NOMO-1 (cell line): ENCODE results near the gene TOX4.
A peak's percentile ranks its signal among the peaks of the same experiment; 100 is the strongest.
"Not testable (repeated sequence)": the region's sequence is repeated elsewhere in the genome, so short reads cannot be mapped to it uniquely, and the experiment has no call there.

Experiments used
- DNase-seq, 2 experiments: peaks; one replicate each; lab custom pipeline; 2025; ENCODE audit not compliant: unreplicated experiment in 2 of 2; lab: John Stamatoyannopoulos, UW

Gene TOX4

GRCh38 chr14:21476925-21477681, at the start of gene TOX4, which contains the start of gene RAB2B:
TOX4 (plus strand) TSS chr14:21477195; CDS start chr14:21477279, 84 bp downstream.
RAB2B (minus strand) TSS chr14:21476959; CDS start chr14:21476872, 87 bp downstream.
- peak; percentile 97 to 99 for DNase-seq

- DNase-seq: no peak
These were observed 48.1 kb upstream of the TOX4 start for GRCh38 chr14:21428930-21429329.

- no peak for DNase-seq
These were observed 45.9 kb upstream of the TOX4 start for GRCh38 chr14:21431126-21431525.

DNA sequence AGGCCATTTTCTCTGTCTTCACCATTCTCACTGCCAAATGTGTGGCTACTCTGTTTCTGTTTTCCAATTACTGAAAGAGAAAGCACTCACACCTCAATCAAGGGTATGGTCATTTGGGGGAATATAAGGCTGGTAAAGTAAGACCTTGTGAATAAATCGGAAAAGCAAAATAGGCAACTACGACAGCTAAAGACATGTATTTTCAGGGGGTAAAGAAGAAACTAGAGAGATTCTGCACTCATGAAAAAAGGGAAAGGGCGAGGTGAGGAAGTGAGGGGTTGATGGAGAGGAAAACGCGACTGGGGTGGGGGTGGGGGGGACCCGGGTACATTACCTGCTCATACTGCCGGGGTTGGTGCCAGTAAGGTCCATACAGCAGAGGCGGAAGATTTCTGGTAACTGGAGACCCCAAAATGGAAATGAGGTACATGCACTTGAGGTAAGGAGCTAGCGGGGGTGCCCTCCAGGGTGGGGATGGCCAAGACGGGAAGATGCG, 40.4 kb upstream of the TOX4 start:
- DNase-seq: no peak

DNA sequence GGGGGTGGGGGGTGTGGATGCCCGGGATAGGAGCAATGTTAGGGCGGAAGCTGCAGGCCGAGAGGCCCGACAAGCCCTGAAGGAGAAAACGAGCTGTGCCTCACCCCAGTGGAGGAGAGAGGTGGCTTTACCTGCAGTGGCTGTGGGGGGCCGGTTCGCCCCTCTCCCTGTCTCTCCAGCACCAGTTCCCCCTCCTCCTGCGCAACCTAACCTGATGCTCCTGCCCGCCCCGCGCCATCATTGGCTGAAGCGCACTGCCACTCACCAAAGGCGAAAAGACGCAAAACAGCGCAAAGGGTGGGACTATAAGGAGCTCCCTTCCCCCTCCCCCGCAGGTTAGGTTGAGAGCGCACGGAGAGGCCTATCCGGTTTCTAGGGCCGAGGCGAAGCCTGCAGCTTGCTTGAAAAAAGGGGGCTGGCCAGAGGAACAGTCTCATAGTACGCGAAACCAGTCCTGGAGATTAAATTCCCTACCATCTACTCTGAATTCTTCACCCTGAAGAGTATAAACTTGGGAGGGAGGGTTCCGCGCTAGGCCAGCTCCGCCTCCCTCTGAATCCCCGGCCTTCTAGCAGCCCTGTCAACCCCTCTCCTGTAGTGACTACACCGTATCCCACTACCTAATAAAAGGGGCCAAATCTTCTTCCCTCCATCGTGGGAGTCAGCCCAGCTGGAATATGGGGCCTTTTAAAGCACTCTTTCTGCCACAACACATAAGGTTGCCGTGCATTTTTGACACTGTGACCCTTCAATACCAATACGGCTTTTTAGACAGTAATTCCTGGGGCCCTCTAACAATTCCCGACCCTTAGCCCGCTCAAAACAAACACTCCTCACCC, 39.7 kb upstream of the TOX4 start:
- DNase-seq: peak; percentile 93 to 96

DNA sequence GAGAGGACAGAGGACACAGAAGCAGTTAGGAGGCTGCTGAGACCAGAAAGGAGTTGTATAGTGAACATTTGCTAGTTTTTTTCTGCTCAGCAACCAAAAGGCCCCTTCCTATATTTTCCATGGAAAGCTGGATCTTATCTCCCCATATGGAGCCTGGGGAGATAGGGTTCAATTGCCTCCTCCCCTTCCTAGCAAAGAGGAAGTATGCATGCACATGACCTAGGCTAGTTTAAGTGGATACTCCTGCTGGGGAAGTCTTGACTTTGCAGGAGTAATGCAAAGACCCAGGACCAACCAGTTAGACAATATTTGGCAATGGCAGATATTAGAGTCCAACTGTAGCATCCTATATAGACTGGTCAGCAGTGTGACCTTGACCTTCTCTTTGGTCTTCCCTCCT, 36.1 kb upstream of the TOX4 start:
- DNase-seq: peak in 1 of 2 experiments; percentile 23

- DNase-seq: not testable (repeated sequence)
These were observed 34.3 kb upstream of the TOX4 start for GRCh38 chr14:21442657-21443056.

- no peak for DNase-seq
These were observed 27.1 kb upstream of the TOX4 start for GRCh38 chr14:21449899-21450216.

GRCh38 chr14:21454843-21455544, 22.0 kb upstream of the TOX4 start:
- no peak for DNase-seq

DNA sequence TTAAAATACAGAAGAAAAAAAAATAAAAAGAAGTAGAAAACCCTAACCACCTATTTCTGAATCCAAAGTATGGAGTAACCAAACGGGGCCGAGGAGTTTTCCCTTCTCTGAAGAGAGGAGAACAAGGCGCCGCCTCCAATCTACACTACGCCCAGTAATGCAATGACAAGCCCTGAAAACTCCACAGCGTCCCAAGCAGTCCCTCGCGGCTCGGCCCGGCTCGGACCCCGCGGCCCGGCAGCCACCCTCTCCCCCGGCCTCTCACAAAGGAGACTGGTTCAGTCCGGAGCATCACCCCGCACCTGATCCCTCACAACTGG, 21.4 kb upstream of the TOX4 start:
- peak in 1 of 2 experiments; percentile 22 for DNase-seq

DNA sequence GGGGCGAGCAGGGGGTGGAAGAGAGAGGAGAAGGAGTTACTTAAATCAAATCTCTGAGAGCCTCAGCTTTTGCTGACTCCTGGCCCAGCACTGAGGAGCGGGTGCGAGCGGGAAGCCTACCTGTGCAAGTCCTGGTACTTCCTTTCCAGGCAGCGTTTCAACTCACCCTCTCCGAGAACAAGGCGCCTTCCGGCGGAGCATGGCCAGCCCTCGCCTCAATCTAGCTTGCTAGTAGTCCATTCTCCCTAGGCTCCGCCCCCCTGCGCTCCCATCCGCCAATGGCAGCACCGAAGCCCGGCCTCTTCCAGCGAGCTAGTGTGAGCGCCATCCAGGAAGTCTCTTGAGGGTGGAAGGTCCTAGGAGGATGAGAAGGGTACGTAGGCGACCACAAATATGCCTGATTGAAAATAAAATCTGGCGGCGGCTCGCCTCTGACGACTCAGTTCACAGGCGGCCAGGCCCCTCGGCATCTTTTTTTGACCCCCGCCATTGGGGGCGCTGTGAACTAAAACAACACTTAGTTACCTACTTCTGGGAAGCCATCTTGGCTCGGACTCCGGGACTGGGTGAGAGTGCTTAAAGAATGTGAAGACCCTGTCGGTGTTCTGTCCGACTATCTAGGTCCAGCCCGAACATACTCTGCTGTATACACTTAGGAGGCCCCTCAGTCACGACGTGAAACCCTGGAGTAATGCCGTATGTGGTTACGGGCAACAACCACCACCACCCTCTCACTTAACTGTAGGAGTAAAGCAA, 20.9 kb upstream of the TOX4 start, which contains the start of gene CHD8:
TSS of gene CHD8 (minus strand) at position 212 of the 756 bp plus-strand sequence. CDS start 24,480 bp downstream, outside the sequence.
- peak; percentile 99 for DNase-seq

DNA sequence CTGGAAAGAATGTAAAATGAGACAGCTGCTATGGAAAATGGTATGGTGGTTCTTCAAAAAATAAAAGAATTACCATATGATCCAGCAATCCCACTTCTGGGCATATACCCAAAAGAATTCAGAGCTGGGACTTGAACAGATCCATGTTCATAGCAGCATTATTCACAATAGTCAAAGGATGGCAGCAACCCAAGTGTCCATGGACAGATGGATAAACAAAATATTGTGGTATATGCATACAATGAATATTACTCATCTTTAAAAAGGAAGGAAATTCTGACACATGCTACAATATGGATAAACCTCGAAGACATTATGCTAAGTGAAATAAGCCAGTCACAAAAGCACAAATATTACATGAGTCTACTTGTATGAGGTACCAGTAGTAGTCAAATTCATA, 9.4 kb upstream of the TOX4 start:
- no peak for DNase-seq

DNA sequence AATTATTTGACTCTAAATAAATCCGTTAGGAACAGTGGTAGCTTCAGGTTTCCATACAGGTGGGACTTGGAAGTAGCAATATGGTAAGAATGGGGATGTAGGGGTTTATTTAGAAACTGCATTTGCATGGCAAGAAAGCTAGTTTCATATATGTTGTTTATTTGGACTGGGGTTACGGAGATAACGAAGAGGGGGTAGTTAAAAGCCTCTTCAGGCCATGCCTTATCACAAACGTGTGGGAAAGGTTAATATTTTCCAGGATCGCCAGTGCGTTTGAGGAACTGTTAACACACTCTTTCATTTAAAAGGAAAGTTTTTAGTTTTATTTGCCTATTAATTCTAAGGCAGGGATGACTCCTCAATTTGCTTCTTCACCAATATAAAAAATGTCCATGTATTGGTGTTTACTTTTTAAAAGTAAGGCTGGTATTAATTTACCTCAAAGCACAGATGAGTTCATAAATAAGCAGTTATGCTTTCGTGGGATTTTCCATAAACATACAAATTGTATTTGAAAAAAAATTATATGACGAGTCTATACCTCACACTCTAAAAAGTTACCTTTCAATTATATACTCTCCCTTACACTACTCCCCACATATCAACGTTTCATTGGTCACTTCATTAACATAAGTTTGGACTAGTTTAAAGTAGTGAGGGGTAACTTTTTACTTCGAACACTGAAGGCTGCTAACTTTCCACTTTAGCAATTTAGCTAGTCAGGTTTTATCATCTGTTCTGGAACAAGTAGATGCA, 1.1 kb upstream of the TOX4 start:
- no peak for DNase-seq

DNA sequence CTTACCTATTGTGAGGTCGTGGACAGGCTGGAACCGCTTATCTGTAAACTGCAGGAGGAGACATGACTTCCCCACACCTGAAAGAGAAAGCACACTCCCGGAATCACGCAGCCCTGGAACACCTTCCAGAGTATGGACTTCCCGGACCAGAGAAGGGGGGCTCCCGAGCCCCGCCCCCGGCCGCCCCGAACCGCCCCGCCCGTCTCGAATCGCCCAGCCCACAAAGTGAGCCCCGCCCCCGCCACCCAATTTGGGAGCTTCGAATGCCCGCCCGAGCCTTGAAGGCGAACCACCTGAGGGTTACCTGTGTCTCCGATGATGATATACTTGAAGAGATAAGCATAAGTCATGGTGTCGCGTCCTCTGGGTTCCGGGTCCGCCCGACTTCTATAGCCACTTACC, 471 bp upstream of the TOX4 start:
- DNase-seq: peak; percentile 52 to 66

- no peak for DNase-seq
These were observed 9.7 kb downstream of the TOX4 start for GRCh38 chr14:21486640-21487087.

- DNase-seq: no peak
These were observed 18.1 kb downstream of the TOX4 start for GRCh38 chr14:21494902-21495762.

GRCh38 chr14:21496453-21496852, 19.5 kb downstream of the TOX4 start:
- no peak for DNase-seq
